ENCODE data around the gene KDM4B. TPM values are rescaled to one million over a fixed set of nuclear protein-coding genes. Genes with fewer than 3 reads are reported as not detected.
A peak's percentile ranks its signal among the peaks of the same experiment; 100 is the strongest.
"Not testable (repeated sequence)": the region's sequence is repeated elsewhere in the genome, so short reads cannot be mapped to it uniquely, and the experiment has no call there.

Gene KDM4B
- total RNA-seq, 2 donors from 2014 or later = 27.8 to 38.5 TPM

- H3K4me3 Mint-ChIP-seq = no peak overlapping the region
- Histone ChIP-seq H3K9ac (ENCODE audit: extremely low read depth, low read length, poor library complexity, severe bottlenecking) (no peak overlapping the region), H3K27ac (ENCODE audit: low read depth, low read length) (peak overlapping the region; percentile 66), H3K4me1 (ENCODE audit: control insufficient read depth, insufficient read depth, low read length) (no peaks in the 10 kb centered on the region), H3K27me3 (ENCODE audit: control insufficient read depth, insufficient read depth, low read length, poor library complexity, severe bottlenecking) (no peaks in the 10 kb centered on the region), H3K36me3 (ENCODE audit: control insufficient read depth, insufficient read depth, low read length) (peaks cover 5% of the 10 kb centered on the region), H3K4me3 (ENCODE audit: low read length) (no peak overlapping the region), H3K9me3 (ENCODE audit: control insufficient read depth, low read length) (peaks cover 32% of the 10 kb centered on the region)
- peaks cover 21% of the 10 kb centered on the region for H3K4me1 Mint-ChIP-seq
- no peaks in the 10 kb centered on the region for H3K27me3 Mint-ChIP-seq (ENCODE audit: insufficient read depth)
- H3K36me3 Mint-ChIP-seq (ENCODE audit: low read depth) = peaks cover 16% of the 10 kb centered on the region
- no peak for TF ChIP-seq CTCF (conservative IDR thresholded peaks at IDR 0.05)
- peak overlapping the region; percentile 79 for H3K27ac Mint-ChIP-seq
- DNase-seq = no peak
- H3K9me3 Mint-ChIP-seq = peaks cover 39% of the 10 kb centered on the region
- WGBS, 2 experiments (ENCODE audit: insufficient coverage in 1 of 2, insufficient read length in 1 of 2) = 76 to 85% methylated on average over 11 to 23 of the region's 23 CpGs
Observed at GRCh38 chr19:5156231-5156986, 187.5 kb downstream of the KDM4B start.

- H3K27me3 Mint-ChIP-seq (ENCODE audit: insufficient read depth) = no peaks in the 10 kb centered on the region
- peak overlapping the region; percentile 69 for H3K4me3 ChIP-seq (ENCODE audit: low read length)
- peaks cover 40% of the 10 kb centered on the region for H3K9me3 ChIP-seq (ENCODE audit: control insufficient read depth, low read length)
- H3K27ac ChIP-seq (ENCODE audit: low read depth, low read length) = no peak overlapping the region
- H3K9ac ChIP-seq (ENCODE audit: extremely low read depth, low read length, poor library complexity, severe bottlenecking) = no peak overlapping the region
- no peaks in the 10 kb centered on the region for H3K27me3 ChIP-seq (ENCODE audit: control insufficient read depth, insufficient read depth, low read length, poor library complexity, severe bottlenecking)
- DNase-seq = no peak
- no peak overlapping the region for H3K27ac Mint-ChIP-seq
- peaks cover 19% of the 10 kb centered on the region for H3K36me3 Mint-ChIP-seq (ENCODE audit: low read depth)
- peaks cover 47% of the 10 kb centered on the region for H3K9me3 Mint-ChIP-seq
- peaks cover 5% of the 10 kb centered on the region for H3K36me3 ChIP-seq (ENCODE audit: control insufficient read depth, insufficient read depth, low read length)
- no peak overlapping the region for H3K4me3 Mint-ChIP-seq
- WGBS, 2 experiments (ENCODE audit: insufficient coverage in 1 of 2, insufficient read length in 1 of 2) = 90 to 93% methylated on average over 2 to 4 of the region's 4 CpGs
- TF ChIP-seq CTCF (conservative IDR thresholded peaks at IDR 0.05) = no peak
- H3K4me1 Mint-ChIP-seq = peaks cover 21% of the 10 kb centered on the region
- H3K4me1 ChIP-seq (ENCODE audit: control insufficient read depth, insufficient read depth, low read length) = no peaks in the 10 kb centered on the region
Observed at GRCh38 chr19:5157186-5157585, 188.3 kb downstream of the KDM4B start.

GRCh38 chr19:5158549-5159134 is 189.7 kb downstream of the KDM4B start:
- H3K27me3 ChIP-seq (ENCODE audit: control insufficient read depth, insufficient read depth, low read length, poor library complexity, severe bottlenecking); H3K27me3 Mint-ChIP-seq (ENCODE audit: insufficient read depth); H3K36me3 ChIP-seq (ENCODE audit: control insufficient read depth, insufficient read depth, low read length); H3K4me3 Mint-ChIP-seq; H3K4me1 ChIP-seq (ENCODE audit: control insufficient read depth, insufficient read depth, low read length); H3K9ac ChIP-seq (ENCODE audit: extremely low read depth, low read length, poor library complexity, severe bottlenecking); H3K27ac ChIP-seq (ENCODE audit: low read depth, low read length); DNase-seq; H3K4me3 ChIP-seq (ENCODE audit: low read length): not testable (repeated sequence)
- peaks cover 62% of the 10 kb centered on the region for H3K9me3 Mint-ChIP-seq
- H3K27ac Mint-ChIP-seq = peak overlapping the region; percentile 52
- peaks cover 24% of the 10 kb centered on the region for H3K36me3 Mint-ChIP-seq (ENCODE audit: low read depth)
- H3K9me3 ChIP-seq (ENCODE audit: control insufficient read depth, low read length) = peaks cover 50% of the 10 kb centered on the region
- 96 to 97% methylated on average over 4 to 7 of the region's 7 CpGs for WGBS, 2 experiments (ENCODE audit: insufficient coverage in 1 of 2, insufficient read length in 1 of 2)
- H3K4me1 Mint-ChIP-seq = peaks cover 28% of the 10 kb centered on the region

GRCh38 chr19:5160158-5160795 is 191.4 kb downstream of the KDM4B start:
- not testable (repeated sequence) for H3K4me3 Mint-ChIP-seq; H3K27me3 Mint-ChIP-seq (ENCODE audit: insufficient read depth); H3K36me3 ChIP-seq (ENCODE audit: control insufficient read depth, insufficient read depth, low read length); H3K27me3 ChIP-seq (ENCODE audit: control insufficient read depth, insufficient read depth, low read length, poor library complexity, severe bottlenecking); H3K9ac ChIP-seq (ENCODE audit: extremely low read depth, low read length, poor library complexity, severe bottlenecking); DNase-seq; H3K4me1 ChIP-seq (ENCODE audit: control insufficient read depth, insufficient read depth, low read length); H3K27ac ChIP-seq (ENCODE audit: low read depth, low read length)
- Histone ChIP-seq H3K9me3 (ENCODE audit: control insufficient read depth, low read length) (peaks cover 50% of the 10 kb centered on the region), H3K4me3 (ENCODE audit: low read length) (peak overlapping the region; percentile 74)
- H3K27ac Mint-ChIP-seq = peak overlapping the region; percentile 44
- peaks cover 66% of the 10 kb centered on the region for H3K9me3 Mint-ChIP-seq
- peaks cover 42% of the 10 kb centered on the region for H3K4me1 Mint-ChIP-seq
- H3K36me3 Mint-ChIP-seq (ENCODE audit: low read depth) = peaks cover 22% of the 10 kb centered on the region
- WGBS, 2 experiments (ENCODE audit: insufficient coverage in 1 of 2, insufficient read length in 1 of 2) = 80 to 91% methylated on average over 1 to 2 of the region's 2 CpGs

DNA sequence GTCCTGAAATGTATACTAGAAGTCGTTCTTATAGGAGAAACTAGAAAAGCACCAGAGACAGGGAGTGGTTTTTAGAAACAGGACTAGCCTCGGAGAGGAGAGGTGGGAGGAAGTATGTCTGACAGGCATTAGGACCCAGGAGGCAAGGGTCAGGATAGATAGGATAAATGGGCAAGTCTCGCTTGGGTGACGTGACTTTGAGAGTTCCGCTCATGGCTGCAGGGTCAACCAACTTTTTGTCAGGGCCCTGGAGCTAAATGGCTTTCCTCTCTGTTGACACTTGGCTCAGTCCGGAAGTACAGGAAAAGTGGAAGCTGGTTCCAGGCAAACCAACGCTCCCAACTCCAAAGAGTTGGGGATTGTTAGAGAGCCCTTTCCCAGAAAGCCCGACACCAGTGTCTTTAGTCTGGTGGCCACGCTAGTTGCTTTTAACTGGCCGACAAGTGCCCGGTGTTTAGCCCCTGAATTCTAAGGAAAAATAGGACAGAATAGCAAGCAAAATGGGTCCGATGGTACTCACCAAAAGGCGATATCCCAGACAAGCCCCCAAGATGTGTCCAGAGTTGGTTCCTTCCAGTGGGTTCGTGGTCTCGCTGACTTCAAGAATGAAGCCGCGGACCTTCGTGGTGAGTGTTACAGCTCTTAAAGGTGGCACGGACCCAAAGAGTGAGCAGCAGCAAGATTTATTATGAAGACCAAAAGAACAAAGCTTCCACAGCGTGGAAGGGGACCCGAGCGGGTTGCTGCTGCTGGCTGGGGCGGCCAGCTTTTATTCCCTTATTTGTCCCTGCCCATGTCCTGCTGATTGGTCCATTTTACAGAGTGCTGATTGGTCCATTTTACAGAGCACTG is 196.2 kb downstream of the KDM4B start:
- WGBS, 2 experiments (ENCODE audit: insufficient coverage in 1 of 2, insufficient read length in 1 of 2) = 86 to 87% methylated on average over 23 of the region's 23 CpGs
- peak overlapping the region; percentile 53 for H3K4me3 ChIP-seq (ENCODE audit: low read length)

More for the DNA sequence above, 196.2 kb downstream of the KDM4B start:
- not testable (repeated sequence) for H3K27me3 ChIP-seq (ENCODE audit: control insufficient read depth, insufficient read depth, low read length, poor library complexity, severe bottlenecking); H3K9ac ChIP-seq (ENCODE audit: extremely low read depth, low read length, poor library complexity, severe bottlenecking); H3K4me1 ChIP-seq (ENCODE audit: control insufficient read depth, insufficient read depth, low read length); H3K27ac ChIP-seq (ENCODE audit: low read depth, low read length); H3K4me3 Mint-ChIP-seq; H3K27ac Mint-ChIP-seq; H3K36me3 ChIP-seq (ENCODE audit: control insufficient read depth, insufficient read depth, low read length); DNase-seq
- peaks cover 37% of the 10 kb centered on the region for H3K9me3 Mint-ChIP-seq
- peaks cover 33% of the 10 kb centered on the region for H3K4me1 Mint-ChIP-seq
- peaks cover 12% of the 10 kb centered on the region for H3K27me3 Mint-ChIP-seq (ENCODE audit: insufficient read depth)
- H3K36me3 Mint-ChIP-seq (ENCODE audit: low read depth) = peaks cover 12% of the 10 kb centered on the region
- H3K9me3 ChIP-seq (ENCODE audit: control insufficient read depth, low read length) = peaks cover 33% of the 10 kb centered on the region
